Measurements from ENCODE around the gene BCR.

BCR gene

DNA sequence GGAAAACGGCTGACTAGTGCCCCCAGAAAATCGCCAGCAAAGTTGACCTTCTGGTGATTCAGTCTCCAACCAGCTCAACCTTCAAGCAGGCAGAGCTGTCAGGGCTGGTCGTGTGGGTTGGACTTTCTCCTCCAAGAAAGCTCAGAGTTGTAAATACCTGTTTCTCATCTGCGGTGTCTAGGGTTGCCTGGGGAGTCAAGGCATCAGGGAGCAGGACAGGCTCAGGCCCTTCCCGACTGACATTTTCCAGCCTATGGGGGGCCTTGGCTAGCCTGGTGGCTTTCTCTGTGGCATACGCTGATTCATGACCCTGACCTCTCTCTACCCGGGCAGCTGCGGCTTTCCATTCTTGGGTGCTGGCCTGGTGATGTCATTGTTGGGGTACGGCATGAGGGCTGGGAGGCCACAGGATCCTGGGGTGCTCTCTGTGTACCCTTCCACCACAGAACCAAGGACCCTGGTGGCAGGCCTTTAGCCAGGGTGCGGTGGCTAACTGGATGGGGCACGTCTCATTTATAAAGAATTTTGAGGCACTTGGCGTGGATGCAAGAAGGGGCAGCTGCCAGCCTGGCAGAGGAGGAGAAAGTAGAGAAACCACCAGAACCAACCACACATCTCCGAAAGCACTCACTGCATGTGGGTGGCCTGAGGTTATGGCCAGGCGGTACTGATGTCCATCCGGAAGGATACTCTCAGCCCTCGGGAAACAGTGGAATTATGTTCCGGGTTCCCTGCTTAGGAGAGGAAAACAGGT lies 64.9 kb downstream of the BCR start:
- no peak for DNase-seq (ENCODE audit: low spot score)

DNA sequence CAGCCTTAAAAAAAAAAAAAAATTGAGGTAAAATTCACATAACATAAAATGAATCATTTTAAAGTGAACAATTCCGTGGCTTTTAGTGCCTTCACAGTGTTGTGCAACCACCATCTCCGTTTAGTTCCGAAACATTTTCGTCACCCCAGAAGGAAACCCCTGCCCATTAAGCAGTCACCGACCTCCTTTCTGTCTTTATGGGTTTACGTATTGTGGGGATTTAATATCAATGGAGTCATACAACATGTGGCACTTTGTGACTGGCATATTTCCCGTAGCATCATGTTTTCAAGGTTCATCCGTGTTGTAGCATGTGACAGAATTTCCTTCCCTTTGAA lies 65.5 kb downstream of the BCR start:
- DNase-seq (ENCODE audit: low spot score) = no peak

DNA sequence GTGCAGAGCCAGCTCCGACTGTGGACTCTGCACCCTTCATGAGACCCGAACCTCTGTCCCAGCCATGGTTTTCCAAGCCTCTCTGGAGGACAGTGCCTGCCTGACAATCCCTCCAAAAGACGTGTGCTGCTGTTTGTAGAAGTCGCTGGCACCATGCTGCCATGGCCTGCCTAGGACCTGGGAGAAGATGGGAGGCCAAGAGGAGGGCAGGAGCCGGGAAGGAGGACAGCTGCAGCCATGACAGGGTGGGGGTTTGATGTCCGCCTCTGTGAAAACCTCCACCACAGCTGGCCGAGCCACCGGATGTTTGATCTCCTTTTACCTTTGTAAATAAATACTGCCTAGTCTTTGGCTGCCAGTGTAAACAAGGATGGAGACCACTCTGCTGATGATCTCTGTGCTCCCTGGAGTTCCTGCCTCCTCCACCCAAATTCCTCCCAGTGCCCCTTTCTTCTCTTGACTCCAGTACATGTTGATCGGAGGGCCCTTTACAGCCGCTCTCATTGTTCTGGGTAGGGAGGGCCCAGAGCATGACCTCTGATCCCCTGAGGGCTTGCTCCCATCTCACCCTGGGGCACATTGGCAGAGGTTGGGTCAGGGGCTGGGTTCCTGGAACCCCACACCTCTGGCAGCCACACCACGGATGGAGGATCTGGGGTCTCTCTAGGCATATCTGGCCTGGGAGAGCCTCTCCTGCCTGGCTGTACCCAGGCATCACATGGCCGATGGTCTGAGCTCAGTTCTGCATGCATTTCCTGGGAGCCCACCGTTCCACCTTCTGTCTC lies 66.9 kb downstream of the BCR start:
- DNase-seq (ENCODE audit: low spot score) = no peak

DNA sequence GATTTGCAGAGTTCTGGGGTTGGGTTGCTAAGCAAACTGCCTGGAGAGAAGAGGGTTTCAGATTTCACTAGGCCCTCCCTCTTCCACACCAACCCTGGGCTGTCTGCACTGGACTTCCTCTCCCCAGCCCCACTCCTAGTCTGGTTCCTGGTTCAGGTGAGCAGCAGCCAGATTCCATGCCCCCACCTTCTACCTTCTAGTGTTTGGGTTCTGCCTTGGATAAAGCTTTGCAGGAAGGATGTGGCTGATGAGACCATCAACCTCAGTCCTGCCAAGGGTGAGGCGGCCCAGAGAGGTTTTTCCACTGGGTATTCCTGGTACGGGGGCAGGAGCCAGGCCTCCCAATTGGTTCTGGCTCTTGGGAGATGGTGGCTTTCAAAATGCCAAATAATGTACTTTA lies 68.3 kb downstream of the BCR start:
- no peak for DNase-seq (ENCODE audit: low spot score)

DNA sequence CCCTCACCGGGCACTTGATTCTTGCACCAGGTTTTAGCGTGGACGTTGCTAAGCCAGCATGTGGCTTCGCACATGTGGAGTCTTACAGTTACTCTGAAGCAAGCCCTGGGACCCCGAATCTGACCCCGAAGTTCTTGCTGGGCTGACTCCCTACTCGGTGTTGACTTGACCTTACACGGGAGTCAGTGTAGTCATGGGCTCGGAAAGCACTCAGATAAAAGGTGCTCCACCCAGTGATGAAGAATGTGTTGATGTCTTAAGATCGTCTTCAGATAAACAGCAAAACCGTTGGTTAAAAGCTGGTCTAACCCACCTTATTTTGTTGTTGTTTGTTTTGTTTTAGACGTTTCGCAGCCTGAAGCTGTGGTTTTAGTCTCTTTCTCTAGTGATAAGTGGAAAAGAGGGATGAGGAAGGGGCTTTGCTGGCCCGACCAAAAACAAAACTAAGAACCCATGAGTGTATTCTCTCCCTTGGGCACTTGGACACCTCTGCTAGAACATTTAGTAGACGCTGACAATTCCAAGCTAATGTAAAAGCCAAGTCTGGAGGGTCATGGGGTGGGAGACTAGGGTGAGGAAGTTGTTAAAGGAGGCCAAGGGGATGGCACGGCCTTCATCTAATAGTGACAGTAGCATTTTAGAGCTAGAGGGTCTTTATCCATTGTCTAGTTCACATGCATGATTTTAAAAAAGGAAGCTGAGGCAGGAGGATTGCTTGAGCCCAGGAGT lies 69.9 kb downstream of the BCR start:
- DNase-seq (ENCODE audit: low spot score) = peak; percentile 18

DNA sequence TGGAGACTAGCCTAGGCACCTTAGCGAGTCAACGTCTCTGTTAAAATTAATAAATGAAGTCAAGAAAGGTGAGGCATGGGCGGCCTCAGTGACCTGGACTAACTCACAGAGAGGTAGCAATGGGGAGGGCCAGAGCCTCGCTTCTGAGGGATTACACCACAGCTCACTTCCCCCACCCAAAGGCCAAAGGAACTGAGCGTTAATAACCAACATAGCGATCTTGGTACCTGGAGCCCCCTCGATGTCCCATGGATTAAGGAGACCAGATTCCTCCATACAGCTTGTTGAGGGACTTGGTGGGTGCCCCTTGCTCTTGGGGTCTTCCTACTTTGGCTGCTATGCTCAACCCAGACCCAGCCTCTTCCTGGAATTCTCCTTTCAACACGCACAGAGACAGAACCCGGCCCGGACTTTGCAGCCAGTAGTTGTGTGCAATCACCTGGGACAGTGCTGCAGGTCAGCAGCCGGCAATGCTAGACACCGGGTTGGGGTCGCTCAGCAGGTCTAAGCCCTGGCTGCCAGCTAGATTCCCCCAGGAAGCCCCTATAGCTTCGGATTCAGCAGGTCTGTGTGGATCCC lies 70.6 kb downstream of the BCR start:
- no peak for DNase-seq (ENCODE audit: low spot score)

DNA sequence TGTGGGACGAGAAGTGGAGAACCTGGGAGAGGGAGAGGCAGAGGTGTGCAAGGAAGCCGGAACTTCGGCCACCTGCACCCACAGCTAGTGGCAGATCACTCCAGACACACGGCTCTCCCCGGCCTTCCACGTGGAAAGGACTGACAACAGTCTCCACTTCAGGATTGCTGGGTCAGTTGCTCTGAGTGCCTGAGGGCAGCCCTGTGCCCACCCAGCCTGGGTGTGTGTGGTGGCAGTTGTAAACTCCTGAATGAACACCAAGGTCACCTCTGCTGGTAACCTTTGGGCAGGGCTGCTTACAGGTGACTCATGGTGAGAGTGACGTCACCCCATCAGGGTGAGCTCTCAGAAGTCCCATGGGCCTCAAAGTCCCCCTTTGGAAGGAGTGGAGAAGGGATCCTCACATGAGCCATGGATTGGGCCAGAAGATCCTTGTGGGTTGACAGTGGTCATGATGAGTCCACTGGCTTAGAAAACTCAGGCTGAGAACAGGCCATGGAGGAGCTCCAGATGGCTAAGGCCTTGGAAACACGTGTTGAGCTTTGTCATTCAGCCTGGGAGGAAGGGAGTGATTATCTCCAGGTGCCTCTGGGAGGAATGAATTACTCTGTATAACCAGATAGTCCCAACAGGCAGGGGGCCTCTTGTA lies 71.3 kb downstream of the BCR start:
- DNase-seq (ENCODE audit: low spot score) = peak; percentile 27

DNA sequence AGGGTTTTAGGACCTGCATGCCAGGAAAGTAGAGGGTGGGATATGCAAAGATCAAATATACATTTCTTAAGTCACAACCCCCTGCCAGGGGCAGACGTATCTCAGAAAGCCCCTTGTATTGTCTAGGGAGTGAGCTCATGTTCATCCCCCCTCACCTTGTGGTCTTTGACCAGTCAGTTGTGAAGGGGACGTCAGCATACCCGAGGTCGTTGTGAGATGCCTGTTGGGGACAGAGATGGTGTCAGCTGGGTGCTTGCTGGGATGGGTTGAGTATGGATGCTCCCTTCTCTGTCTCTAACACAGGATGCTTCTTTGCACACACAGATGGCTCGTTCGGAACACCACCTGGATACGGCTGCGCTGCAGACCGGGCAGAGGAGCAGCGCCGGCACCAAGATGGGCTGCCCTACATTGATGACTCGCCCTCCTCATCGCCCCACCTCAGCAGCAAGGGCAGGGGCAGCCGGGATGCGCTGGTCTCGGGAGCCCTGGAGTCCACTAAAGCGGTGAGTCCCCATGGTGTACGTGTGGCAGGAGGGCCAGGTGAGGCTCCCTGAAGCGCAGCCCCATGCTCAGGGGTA lies 73.3 kb downstream of the BCR start:
- DNase-seq (ENCODE audit: low spot score) = no peak

DNA sequence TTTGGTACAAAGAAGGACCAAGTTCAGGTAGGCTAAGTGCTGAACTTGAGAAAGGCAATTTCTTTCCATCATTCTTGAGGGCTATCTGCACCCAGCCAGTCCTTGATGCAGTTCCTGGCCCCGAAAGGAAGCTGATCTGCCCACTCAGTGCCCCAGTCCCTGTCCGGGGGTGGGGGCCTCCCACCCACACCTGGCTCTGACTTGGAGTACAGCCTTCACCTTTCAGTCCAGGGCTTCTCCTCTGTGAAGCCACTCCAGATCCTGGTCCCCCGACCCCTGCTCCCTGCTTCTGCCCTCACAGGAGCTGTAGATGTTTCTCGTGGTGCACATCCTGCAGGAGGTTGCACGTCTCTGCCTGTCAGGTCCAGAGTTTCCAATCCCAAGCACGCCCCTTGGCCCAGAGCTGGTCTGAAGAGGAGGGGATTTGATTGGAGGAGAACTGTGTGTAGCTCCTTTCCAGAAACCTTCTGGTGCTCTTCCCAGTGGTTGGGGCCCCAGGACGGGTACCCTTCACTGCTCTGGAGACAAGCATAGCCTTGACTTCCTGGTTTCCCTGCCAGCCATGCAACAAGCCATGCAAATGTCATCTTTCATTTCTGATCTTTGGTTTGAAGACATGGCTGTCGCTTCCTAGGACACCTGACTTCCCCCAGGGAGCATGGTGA lies 75.3 kb downstream of the BCR start:
- no peak for DNase-seq (ENCODE audit: low spot score)

DNA sequence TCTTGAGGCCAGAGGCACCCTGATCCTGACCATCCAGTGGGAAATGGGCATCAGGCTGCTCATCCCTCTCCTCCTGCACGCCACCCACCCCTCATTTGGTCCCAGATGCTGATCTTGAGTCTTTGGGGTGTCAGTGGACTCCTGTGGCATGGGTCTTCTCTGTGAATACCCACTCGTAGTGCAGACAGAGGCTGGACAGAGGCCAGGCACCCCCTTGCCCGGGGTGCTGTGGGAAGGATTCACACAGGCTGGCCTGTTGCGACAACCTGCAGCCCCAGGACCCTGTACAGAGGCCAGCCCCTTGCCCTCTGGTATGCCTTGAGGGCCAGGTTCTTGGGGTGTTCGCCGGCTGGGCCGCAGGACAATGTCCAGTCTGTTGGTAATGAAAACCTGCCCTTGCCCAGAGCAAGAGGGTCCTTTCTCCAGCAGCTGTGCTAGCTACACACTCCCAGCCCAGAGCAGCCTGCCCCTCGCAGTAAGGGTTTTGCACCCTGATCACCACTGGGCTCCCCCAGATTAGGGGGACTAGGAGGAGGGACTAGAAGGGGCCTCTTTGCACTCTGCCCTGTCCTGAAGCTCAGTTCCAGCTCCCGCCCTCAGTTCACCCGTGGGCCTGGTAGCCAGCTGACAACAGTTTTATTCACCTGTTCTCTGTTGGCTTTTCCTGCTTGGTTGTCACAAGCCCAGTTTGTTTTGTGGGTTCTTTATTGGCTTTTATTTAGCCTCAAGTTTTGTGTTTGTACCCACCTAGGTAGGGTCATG lies 76.0 kb downstream of the BCR start:
- no peak for DNase-seq (ENCODE audit: low spot score)

DNA sequence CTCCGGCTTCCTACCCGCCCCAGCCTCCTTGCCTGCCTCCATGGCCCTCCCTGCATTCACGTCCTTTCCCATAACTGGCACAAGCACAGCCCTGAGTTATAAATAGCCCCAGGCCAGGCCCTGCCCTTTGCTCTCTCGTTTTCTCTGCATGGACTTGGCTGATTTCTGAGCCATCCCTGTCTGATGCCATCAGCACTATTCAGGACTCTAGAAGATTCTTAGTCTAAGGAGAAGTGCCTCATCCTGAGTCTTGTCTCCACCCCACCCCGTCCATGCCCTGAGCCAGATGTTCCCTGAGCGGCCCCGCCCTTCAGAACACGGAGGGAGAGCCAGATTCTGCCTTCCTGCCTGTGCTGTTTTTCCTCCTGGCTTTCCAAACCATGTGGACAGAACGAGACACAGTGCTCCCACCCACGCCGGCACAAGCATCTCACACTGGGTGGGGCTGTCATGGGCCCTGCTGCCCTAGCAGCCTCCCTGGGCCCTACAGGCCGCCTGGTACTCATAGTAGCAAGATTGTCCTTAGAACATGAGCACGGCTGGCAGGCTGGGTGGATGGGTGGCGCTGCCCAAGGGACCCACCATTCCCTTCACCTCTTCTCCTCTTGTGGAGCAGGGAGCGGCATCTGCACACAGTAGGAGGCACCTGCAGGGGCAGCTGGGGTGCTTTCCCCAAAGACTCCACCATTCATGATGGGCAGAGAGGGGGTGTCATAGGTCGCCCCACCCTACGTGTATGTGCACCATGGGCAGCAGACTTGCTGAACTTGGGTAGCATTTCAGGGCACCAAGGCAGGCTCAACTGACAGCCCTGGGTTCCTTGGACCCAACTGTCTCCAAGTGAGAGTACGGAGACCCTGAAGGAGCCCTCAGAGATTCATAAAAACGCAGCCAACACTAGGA lies 76.9 kb downstream of the BCR start:
- no peak for DNase-seq (ENCODE audit: low spot score)

DNA sequence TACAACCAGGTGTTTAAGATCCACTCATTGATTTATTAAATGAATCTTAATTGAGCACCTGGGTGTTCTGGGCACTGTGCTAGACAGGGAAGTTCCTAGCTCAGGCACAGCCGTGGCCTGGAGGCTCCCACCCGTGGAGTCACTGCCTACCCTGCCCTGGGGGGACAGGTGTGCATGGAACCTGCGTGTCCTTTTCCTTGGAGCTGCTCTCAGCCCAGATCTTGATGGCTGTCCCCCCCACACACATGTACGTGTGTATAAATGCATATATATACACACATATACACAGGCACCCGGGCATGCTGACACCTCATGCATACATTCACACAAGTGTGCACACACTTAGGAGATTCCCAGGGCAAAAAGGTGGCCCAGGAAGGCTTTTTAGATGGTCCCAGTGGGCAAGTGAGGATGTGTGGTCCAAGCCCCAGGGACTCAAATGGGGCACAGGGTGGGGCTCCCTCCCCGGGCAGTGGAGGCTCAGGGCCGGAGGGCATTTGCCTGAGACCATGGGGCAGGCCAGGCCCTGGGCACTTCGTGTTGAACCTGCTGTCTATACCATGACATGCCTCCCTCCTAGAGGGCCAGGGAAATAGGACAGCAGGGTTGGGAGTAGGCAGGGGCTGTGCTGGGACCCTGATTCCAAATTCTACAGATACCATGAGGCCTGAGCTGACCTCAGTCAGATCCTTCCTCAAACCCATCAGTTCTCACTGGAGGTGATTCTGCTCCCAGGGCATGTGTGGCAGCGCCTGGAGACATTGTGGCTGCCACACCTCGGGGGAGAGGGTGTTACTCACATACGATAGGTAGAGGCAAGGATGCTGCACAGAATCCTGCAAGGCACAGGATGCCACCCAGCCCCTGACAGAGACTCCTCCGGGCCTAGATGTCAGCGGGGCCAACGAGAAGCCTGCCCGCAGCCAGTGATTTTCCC lies 77.8 kb downstream of the BCR start:
- DNase-seq (ENCODE audit: low spot score) = no peak

DNA sequence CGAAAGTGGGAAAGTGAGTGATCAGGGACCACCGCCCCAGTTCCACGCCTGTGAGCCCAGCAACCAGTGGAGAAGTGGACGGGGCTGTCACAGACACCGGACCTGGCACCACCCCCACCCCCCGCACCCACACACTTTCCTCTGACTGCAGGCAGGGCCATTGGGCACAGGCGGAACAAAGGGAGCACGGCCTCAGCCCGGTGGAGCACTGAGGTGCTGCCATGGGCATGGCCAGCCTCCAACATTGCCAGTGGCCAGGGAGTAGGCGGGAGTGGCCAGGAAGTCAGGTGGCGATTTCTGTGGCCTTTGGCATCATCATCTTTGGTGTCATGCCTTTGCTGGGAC lies 78.5 kb downstream of the BCR start:
- DNase-seq (ENCODE audit: low spot score) = no peak

DNA sequence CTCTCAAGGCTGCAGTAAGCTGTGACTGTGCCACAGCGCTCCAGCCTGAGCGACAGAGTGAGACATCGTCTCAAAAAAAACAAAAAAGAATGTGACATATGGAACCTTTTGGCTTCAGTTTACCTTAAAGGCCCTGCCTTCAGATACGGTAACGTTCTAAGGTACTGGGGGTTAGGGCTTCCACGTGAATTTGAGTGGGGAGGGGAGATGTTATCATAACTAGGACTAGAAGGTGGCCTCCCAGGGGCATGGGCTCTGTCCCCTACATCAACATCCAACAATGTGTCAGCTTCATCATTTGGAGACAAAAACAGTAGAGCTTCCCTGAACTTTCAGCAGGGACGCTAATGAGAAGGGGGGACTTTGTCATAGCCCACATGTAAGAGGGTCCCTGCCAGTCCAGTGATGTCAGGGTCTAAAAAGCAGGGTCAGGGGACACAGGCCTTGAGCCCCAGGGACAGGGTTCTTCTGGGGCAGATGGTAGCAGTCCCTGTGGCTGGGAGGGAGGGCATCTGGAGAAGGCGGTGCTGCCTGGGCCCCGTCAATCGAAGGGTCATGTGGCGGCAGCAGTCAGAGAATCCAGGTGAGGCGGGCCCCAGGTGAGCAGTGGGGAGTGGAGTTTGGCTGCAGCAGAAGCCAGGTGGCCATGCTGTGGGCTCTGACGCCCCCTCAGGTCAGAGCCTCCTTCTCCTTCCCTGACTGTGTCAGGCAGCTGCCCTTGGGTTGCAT lies 79.8 kb downstream of the BCR start:
- DNase-seq (ENCODE audit: low spot score) = no peak

DNA sequence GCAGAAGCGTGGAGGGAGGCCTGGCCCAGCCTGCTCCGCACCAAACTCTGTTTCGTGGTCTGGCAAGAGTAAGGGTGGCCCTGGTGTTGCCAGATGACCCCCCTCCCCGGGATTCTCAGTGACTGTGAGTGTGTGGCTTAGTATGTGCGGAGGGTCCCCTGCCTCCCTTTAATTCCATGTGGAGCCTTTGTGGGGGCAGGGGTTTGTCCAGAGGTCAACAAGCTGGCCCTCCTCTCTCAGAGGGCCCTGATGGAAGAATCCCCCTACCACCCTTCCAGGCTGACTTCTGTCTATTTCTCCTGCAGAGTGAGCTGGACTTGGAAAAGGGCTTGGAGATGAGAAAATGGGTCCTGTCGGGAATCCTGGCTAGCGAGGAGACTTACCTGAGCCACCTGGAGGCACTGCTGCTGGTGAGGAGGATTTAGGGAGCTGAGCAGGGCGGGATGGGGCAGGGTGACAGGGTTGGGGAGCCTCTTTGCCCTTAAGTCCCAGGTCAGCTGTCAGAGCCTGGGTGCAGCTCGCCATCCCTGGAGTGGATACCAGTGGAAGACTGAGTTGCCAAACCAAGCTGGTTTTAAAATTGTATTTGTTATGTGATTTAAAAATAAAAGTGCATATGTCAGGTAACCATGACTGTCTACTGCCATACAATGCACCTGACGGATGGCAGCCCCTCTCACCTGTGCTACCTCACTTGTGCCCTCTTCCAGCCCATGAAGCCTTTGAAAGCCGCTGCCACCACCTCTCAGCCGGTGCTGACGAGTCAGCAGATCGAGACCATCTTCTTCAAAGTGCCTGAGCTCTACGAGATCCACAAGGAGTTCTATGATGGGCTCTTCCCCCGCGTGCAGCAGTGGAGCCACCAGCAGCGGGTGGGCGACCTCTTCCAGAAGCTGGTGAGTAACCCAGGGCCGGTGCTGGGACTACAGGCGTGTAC lies 80.6 kb downstream of the BCR start:
- DNase-seq (ENCODE audit: low spot score) = no peak

DNA sequence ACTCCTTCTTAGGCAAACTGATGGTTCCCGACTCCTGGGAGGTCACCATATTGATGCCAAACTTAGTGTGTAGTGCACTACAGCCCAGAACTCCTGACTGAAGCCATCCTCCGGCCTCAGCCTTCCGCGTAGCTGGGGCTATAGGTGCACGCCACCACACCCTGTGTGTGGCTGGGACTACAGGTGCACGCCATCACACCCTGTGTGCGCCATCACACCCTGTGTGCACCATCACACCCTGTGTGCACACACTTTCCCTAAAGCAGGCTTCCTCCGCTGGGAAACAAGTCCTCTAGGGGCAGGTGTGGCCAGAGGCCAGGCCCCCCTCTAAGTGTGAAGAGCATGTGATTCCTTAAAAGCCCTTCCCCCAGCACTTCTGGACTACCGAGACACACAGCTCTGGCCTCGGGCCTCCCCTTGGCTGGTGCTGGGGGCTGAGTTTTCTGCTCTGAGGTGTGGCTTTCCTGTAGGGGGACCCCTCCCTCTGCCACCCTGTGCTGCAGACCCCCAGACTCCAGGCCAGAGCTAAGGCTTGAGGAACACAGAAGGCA lies 81.7 kb downstream of the BCR start:
- no peak for DNase-seq (ENCODE audit: low spot score)
